ENCODE data around the gene EIF4G3.
"Not testable (repeated sequence)": the region's sequence is repeated elsewhere in the genome, so short reads cannot be mapped to it uniquely, and the experiment has no call there.

The EIF4G3 gene

GRCh38 chr1:21059021-21059420 lies 117.7 kb downstream of the EIF4G3 start:
- no peak overlapping the region for H2AFZ ChIP-seq (ENCODE audit: low read depth, low read length)

DNA sequence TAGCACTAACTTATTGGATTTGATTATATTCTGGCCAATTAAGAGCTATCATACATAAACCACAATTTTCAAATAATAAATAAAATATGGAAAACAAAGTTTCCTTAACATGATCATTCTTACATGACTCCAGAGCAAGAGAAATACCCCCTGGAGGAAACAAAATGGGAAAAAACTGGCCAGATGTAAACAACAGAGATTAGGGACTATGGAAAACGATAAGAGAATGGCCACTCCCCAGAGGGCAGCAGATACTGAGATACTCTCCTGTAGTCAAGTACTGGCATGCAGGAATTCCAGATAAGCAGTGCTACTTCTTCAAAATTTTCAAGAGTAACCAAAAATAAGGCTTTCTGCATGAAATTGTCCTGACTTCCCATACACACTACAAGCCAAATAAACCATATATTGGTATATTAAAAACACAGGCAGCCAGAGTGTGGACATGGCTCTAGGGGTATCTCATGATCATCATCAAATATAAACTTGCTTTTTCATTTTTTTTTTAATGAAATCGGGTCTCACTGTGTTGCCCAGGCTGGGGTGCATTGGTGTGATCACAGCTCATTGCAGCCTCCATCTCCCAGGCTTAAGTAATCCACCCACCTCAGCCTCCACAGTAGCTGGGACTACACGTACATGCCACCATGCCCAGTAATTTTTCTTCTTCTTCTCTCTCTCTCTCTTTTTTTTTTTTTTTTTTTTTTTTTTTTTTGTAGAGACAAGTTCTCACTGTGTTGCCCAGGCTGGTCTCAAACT lies 118.5 kb downstream of the EIF4G3 start:
- no peaks in the 10 kb centered on the region for H3K4me1 ChIP-seq (ENCODE audit: insufficient read depth, low read length)
- no peak overlapping the region for H2AFZ ChIP-seq (ENCODE audit: low read depth, low read length)
- no peaks in the 10 kb centered on the region for H3K27me3 ChIP-seq (ENCODE audit: insufficient read depth, low read length)
- H3K4me3 ChIP-seq (ENCODE audit: low read length), result no peak overlapping the region
- no peaks in the 10 kb centered on the region for H3K36me3 ChIP-seq (ENCODE audit: insufficient read depth, low read length)
- no peaks in the 10 kb centered on the region for H3K9me3 ChIP-seq (ENCODE audit: low read length)

More at GRCh38 chr1:21059021-21059420, 117.7 kb downstream of the EIF4G3 start:
- Histone ChIP-seq H3K27me3 (ENCODE audit: insufficient read depth, low read length) (no peaks in the 10 kb centered on the region), H3K36me3 (ENCODE audit: insufficient read depth, low read length) (no peaks in the 10 kb centered on the region), H3K4me3 (ENCODE audit: low read length) (no peak overlapping the region), H3K9me3 (ENCODE audit: low read length) (no peaks in the 10 kb centered on the region), H3K4me1 (ENCODE audit: insufficient read depth, low read length) (no peaks in the 10 kb centered on the region)

DNA sequence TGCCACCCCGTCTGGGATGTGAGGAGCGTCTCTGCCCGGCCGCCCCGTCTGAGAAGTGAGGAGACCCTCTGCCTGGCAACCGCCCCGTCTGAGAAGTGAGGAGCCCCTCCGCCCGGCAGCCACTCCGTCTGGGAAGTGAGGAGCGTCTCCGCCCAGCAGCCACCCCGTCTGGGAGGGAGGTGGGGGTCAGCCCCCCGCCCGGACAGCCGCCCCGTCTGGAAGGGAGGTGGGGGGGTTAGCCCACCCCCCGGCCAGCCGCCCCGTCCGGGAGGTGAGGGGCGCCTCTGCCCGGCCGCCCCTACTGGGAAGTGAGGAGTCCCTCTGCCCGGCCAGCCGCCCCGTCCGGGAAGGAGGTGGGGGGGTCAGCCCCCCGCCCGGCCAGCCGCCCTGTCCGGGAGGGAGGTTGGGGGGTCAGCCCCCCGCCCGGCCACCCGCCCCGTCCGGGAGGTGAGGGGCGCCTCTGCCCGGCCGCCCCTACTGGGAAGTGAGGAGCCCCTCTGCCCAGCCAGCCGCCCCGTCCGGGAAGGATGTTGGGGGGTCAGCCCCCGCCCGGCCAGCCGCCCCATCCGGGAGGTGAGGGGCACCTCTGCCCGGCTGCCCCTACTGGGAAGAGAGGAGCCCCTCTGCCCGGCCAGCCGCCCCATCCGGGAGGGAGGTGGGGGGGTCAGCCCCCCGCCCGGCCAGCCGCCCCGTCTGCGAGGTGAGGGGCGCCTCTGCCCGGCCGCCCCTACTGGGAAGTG lies 123.3 kb downstream of the EIF4G3 start:
- H3K4me3 ChIP-seq (ENCODE audit: low read length); H3K27me3 ChIP-seq (ENCODE audit: insufficient read depth, low read length); H3K9me3 ChIP-seq (ENCODE audit: low read length); H3K4me1 ChIP-seq (ENCODE audit: insufficient read depth, low read length); H2AFZ ChIP-seq (ENCODE audit: low read depth, low read length): not testable (repeated sequence)
- H3K36me3 ChIP-seq (ENCODE audit: insufficient read depth, low read length), result peaks cover 18% of the 10 kb centered on the region

- Histone ChIP-seq H3K4me1 (ENCODE audit: insufficient read depth, low read length) (no peaks in the 10 kb centered on the region), H3K4me3 (ENCODE audit: low read length) (no peak overlapping the region), H2AFZ (ENCODE audit: low read depth, low read length) (no peak overlapping the region), H3K27me3 (ENCODE audit: insufficient read depth, low read length) (no peaks in the 10 kb centered on the region), H3K36me3 (ENCODE audit: insufficient read depth, low read length) (peaks cover 20% of the 10 kb centered on the region), H3K9me3 (ENCODE audit: low read length) (peaks cover 4% of the 10 kb centered on the region)
Measured at GRCh38 chr1:21052034-21052433, 124.7 kb downstream of the EIF4G3 start.

DNA sequence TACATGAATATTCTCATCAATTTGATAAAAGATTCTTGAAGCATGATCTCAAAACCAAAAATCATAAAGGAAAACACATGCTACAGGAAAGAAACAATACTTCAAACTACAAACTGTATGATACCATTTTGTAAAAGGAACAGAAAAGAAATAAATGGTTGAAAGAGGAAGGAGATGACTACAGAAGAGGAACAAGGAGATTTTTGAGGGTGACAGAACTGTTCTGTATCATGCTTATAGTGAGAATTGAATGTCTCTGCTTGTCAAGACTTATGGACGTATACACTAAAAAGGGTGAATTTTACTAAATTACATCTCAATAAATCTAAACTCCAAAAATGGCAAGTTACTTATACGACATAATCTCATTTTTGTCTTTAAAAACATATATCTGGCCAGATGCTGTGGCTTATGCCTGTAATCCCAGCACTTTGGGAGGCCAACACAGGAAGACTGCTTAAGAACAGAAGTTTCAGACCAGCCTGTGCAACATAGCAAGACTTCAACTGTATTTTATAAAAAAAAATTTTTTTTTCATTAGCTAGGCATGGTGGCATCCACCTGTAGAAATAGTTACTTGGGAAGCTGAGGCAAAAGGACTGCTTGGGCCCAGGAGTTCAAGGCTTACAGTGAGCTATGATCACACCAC lies 125.4 kb downstream of the EIF4G3 start:
- H3K4me3 ChIP-seq (ENCODE audit: low read length), result no peak overlapping the region
- no peaks in the 10 kb centered on the region for H3K4me1 ChIP-seq (ENCODE audit: insufficient read depth, low read length)
- no peak overlapping the region for H2AFZ ChIP-seq (ENCODE audit: low read depth, low read length)
- H3K36me3 ChIP-seq (ENCODE audit: insufficient read depth, low read length), result peaks cover 22% of the 10 kb centered on the region
- H3K27me3 ChIP-seq (ENCODE audit: insufficient read depth, low read length), result no peaks in the 10 kb centered on the region
- H3K9me3 ChIP-seq (ENCODE audit: low read length), result peaks cover 4% of the 10 kb centered on the region

DNA sequence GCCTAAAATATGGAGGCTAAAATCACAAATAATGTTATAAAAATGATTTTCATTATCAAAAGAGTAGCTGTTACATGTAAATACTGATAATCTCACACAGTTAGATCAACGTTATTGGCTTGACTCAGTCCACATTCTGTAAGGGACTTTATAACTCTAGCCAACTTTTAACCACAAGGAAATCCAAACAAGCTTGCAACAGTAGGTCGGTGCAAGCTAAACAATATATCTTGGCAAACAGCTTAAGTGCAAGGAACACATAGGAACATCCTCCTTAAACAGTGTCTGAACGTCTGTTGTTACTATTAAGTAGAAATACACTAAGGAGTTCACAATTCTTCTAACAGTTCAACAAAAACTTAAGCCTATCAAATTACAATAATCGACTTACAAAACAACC lies 126.7 kb downstream of the EIF4G3 start:
- no peaks in the 10 kb centered on the region for H3K4me1 ChIP-seq (ENCODE audit: insufficient read depth, low read length)
- peaks cover 4% of the 10 kb centered on the region for H3K9me3 ChIP-seq (ENCODE audit: low read length)
- peaks cover 23% of the 10 kb centered on the region for H3K36me3 ChIP-seq (ENCODE audit: insufficient read depth, low read length)
- no peak overlapping the region for H3K4me3 ChIP-seq (ENCODE audit: low read length)
- no peak overlapping the region for H2AFZ ChIP-seq (ENCODE audit: low read depth, low read length)
- H3K27me3 ChIP-seq (ENCODE audit: insufficient read depth, low read length), result no peaks in the 10 kb centered on the region

DNA sequence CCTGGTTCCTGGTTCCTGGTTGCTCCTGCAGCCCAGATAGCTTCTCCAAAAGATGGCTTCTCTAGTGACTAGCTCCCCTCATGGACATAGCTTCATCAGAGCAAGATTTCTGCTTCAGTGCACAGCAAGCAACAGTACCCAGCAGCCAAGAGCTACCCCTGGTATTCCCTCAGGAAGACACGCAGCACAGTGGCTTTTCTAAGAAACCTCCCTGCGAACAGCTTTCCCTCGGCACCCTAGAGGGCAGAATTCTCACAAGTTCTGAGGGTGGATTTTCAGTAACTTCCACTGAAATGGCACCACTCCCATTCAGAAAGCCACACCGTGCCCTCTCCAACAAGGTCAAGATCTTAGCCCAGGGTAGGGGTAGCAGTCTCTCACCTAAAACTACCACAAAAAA lies 128.2 kb downstream of the EIF4G3 start:
- H3K4me1 ChIP-seq (ENCODE audit: insufficient read depth, low read length), result no peaks in the 10 kb centered on the region
- H3K9me3 ChIP-seq (ENCODE audit: low read length), result peaks cover 4% of the 10 kb centered on the region
- no peaks in the 10 kb centered on the region for H3K27me3 ChIP-seq (ENCODE audit: insufficient read depth, low read length)
- no peak overlapping the region for H2AFZ ChIP-seq (ENCODE audit: low read depth, low read length)
- H3K4me3 ChIP-seq (ENCODE audit: low read length), result no peak overlapping the region
- H3K36me3 ChIP-seq (ENCODE audit: insufficient read depth, low read length), result peaks cover 23% of the 10 kb centered on the region

DNA sequence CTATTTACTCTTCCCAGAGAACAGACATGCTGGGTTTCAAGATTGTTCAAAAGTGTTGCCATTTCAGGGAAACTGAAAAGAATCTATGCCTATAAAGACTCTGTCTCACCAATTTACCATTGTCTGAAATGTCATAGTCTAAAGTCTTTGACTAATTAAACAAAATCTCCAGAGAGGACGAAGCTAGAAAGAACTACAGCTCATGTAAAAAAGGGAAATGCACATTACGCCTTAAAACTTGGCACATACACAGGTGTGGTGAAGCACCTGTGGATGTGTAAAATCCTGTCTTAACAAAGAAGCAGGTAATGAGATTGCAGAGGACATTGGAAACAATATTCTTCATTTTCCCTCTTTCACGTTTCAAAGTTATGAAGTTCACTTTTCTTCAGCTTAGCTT lies 130.6 kb downstream of the EIF4G3 start:
- peaks cover 23% of the 10 kb centered on the region for H3K36me3 ChIP-seq (ENCODE audit: insufficient read depth, low read length)
- H3K4me3 ChIP-seq (ENCODE audit: low read length), result no peak overlapping the region
- peaks cover 2% of the 10 kb centered on the region for H3K9me3 ChIP-seq (ENCODE audit: low read length)
- no peaks in the 10 kb centered on the region for H3K4me1 ChIP-seq (ENCODE audit: insufficient read depth, low read length)
- H3K27me3 ChIP-seq (ENCODE audit: insufficient read depth, low read length), result no peaks in the 10 kb centered on the region
- H2AFZ ChIP-seq (ENCODE audit: low read depth, low read length), result no peak overlapping the region

GRCh38 chr1:21045351-21045750 lies 131.3 kb downstream of the EIF4G3 start:
- peaks cover 17% of the 10 kb centered on the region for H3K36me3 ChIP-seq (ENCODE audit: insufficient read depth, low read length)
- no peaks in the 10 kb centered on the region for H3K27me3 ChIP-seq (ENCODE audit: insufficient read depth, low read length)
- no peak overlapping the region for H3K4me3 ChIP-seq (ENCODE audit: low read length)
- no peaks in the 10 kb centered on the region for H3K9me3 ChIP-seq (ENCODE audit: low read length)
- H2AFZ ChIP-seq (ENCODE audit: low read depth, low read length), result no peak overlapping the region
- H3K4me1 ChIP-seq (ENCODE audit: insufficient read depth, low read length), result no peaks in the 10 kb centered on the region

DNA sequence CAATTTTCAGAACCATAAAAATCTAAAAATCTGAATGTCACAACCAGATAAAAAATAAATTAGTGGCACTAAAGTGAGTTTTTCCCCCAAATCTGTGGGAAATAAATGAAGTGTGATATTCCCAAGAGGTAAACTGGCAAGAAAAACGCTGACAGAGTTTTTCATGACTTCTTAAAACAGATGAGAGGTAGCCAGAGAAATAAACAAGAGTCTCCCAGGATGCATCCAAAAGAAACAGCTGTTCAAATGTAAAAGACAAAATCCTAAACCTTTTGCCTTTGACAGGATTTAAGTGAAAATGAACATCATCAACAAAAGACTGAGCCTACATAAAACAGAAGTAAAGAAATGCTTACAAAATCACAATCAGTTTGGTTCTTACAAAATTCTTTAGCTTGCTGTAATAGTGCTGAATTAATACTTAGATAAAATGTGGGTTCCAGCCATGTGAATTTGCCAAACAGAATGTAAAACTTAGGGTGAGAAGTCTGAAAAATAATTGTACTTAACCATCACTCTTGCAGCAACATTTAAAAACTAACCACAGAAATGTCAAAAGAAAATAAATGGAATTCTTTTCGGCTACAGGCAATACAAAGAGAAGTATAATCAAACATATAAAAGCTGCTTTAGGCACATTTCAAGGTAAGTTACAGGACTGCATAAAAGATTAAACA lies 133.6 kb downstream of the EIF4G3 start:
- no peak overlapping the region for H3K4me3 ChIP-seq (ENCODE audit: low read length)
- H3K9me3 ChIP-seq (ENCODE audit: low read length), result no peaks in the 10 kb centered on the region
- peaks cover 6% of the 10 kb centered on the region for H3K36me3 ChIP-seq (ENCODE audit: insufficient read depth, low read length)
- no peaks in the 10 kb centered on the region for H3K4me1 ChIP-seq (ENCODE audit: insufficient read depth, low read length)
- H2AFZ ChIP-seq (ENCODE audit: low read depth, low read length), result no peak overlapping the region
- no peaks in the 10 kb centered on the region for H3K27me3 ChIP-seq (ENCODE audit: insufficient read depth, low read length)

- Histone ChIP-seq H3K9me3 (ENCODE audit: low read length) (no peaks in the 10 kb centered on the region), H3K4me3 (ENCODE audit: low read length) (no peak overlapping the region), H3K27me3 (ENCODE audit: insufficient read depth, low read length) (no peaks in the 10 kb centered on the region), H2AFZ (ENCODE audit: low read depth, low read length) (no peak overlapping the region), H3K36me3 (ENCODE audit: insufficient read depth, low read length) (peaks cover 6% of the 10 kb centered on the region), H3K4me1 (ENCODE audit: insufficient read depth, low read length) (no peaks in the 10 kb centered on the region)
Measured at GRCh38 chr1:21041541-21041940, 135.2 kb downstream of the EIF4G3 start.

GRCh38 chr1:21037091-21037490 lies 139.6 kb downstream of the EIF4G3 start:
- no peaks in the 10 kb centered on the region for H3K4me1 ChIP-seq (ENCODE audit: insufficient read depth, low read length)
- H3K27me3 ChIP-seq (ENCODE audit: insufficient read depth, low read length), result no peaks in the 10 kb centered on the region
- H2AFZ ChIP-seq (ENCODE audit: low read depth, low read length), result no peak overlapping the region
- H3K9me3 ChIP-seq (ENCODE audit: low read length), result peaks cover 3% of the 10 kb centered on the region
- H3K4me3 ChIP-seq (ENCODE audit: low read length), result no peak overlapping the region
- H3K36me3 ChIP-seq (ENCODE audit: insufficient read depth, low read length), result peaks cover 2% of the 10 kb centered on the region

DNA sequence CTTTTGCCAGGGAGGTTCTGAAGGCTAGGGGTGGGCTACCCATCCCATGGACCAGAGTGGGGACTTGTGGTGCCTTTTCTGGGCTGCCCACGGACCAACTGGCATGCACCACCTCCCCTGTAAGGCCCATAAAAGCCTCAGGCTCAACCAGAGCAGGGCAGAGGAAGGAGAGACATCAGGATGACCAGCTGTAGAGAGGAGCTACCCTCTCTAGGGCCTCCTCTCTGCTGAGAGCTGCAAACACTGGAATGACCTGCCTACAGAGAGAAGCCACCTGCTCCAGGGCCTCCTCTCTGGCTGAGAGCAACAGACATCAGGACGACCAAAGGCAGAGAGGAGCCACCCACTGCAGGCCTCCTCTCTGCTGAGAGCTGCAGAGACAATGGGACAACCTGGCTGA lies 140.9 kb downstream of the EIF4G3 start:
- peaks cover 2% of the 10 kb centered on the region for H3K36me3 ChIP-seq (ENCODE audit: insufficient read depth, low read length)
- no peak overlapping the region for H2AFZ ChIP-seq (ENCODE audit: low read depth, low read length)
- H3K4me3 ChIP-seq (ENCODE audit: low read length), result no peak overlapping the region
- peaks cover 3% of the 10 kb centered on the region for H3K9me3 ChIP-seq (ENCODE audit: low read length)
- H3K27me3 ChIP-seq (ENCODE audit: insufficient read depth, low read length), result no peaks in the 10 kb centered on the region
- no peaks in the 10 kb centered on the region for H3K4me1 ChIP-seq (ENCODE audit: insufficient read depth, low read length)

Measured in neuron (in vitro differentiated cells).